ENCODE measurements around the gene KLHL3. TPM values are rescaled to one million over a fixed set of nuclear protein-coding genes. Genes with fewer than 3 reads are reported as not detected.

Gene KLHL3
- total and polyA plus RNA-seq, 2 donors (not counting 3 experiments of a cell fraction or from before 2014, with no cell fraction given), result 8.8 to 13.6 TPM

- Histone ChIP-seq H3K27ac (ENCODE audit: insufficient read depth, low read depth, low read length) (no peak overlapping the region), H4K20me1 (replicated peaks; ENCODE audit: control insufficient read depth, extremely low read depth, insufficient read depth, low read length) (no peaks in the 10 kb centered on the region), H3K9ac (replicated peaks; ENCODE audit: extremely low read depth, insufficient read depth, low read length) (no peak overlapping the region), H3K27me3 (ENCODE audit: control insufficient read depth in 2 of 2, insufficient read depth in 2 of 2, low read length in 2 of 2) (no peaks in the 10 kb centered on the region), H3K9me3 (replicated peaks; ENCODE audit: control insufficient read depth, insufficient read depth, low read length) (no peaks in the 10 kb centered on the region), H3K9me1 (replicated peaks; ENCODE audit: control insufficient read depth, extremely low read depth, insufficient read depth, low read length) (no peaks in the 10 kb centered on the region), H3K4me2 (ENCODE audit: insufficient read depth, low read length) (no peak overlapping the region), H3K4me1 (ENCODE audit: control insufficient read depth, extremely low read depth, insufficient read depth, low read length) (no peaks in the 10 kb centered on the region), H3K4me3 (replicated peaks in 1 of 3; ENCODE audit: insufficient read depth in 1 of 3, low read depth in 1 of 3, low read length in 3 of 3) (no peak overlapping the region), H3K36me3 (ENCODE audit: control insufficient read depth in 2 of 2, extremely low read depth in 1 of 2, insufficient read depth in 2 of 2, low read length in 2 of 2) (peaks cover 0 to 9% of the 10 kb centered on the region in 2 experiments), H3K79me2 (ENCODE audit: control insufficient read depth, insufficient read depth, low read length) (no peaks in the 10 kb centered on the region), H2AFZ (ENCODE audit: low read depth, low read length) (no peak overlapping the region)
- intact Hi-C loops (cut with micrococcal nuclease) (no loop called here), dilution Hi-C loops (cut with MboI; ENCODE audit: extremely low pct_ligation_motif_present, low sequenced_read_pairs) (no loop called here)
- ChIA-PET POLR2A (no interaction called here), CTCF (interaction anchor here (1.3 kb wide), 1 partner anchor 12 kb away, joined by 6 read pairs; no protein-coding TSS in a partner anchor)
- BruUV-seq (replicated peaks), result no TSS peak
- DNase-seq (ENCODE audit: low read depth, low spot score) (no peak), FAIRE-seq (no peak)
- TF ChIP-seq POLR2AphosphoS5 (IDR thresholded peaks at IDR 0.05; ENCODE audit: insufficient read depth, low read depth, low read length), result no peak
- no peak for TF ChIP-seq MYC (IDR thresholded peaks at IDR 0.05; ENCODE audit: low read depth, low read length)
- TF ChIP-seq EZH2 (IDR thresholded peaks at IDR 0.05; ENCODE audit: borderline replicate concordance, low read depth, low read length, severe bottlenecking), result no peak
- no peak for TF ChIP-seq GATA2 (IDR thresholded peaks at IDR 0.05; ENCODE audit: insufficient read depth, insufficient read length, low read depth, low read length)
- TF ChIP-seq JUN (IDR thresholded peaks at IDR 0.05; ENCODE audit: borderline replicate concordance, insufficient read depth, insufficient read length, low read depth), result no peak
- TF ChIP-seq CTCF (IDR thresholded peaks at IDR 0.05; ENCODE audit: extremely low read depth in 1 of 2, insufficient read depth in 1 of 2, low read depth in 1 of 2, low read length in 2 of 2), result no peak
- no peak for TF ChIP-seq FOS (IDR thresholded peaks at IDR 0.05; ENCODE audit: borderline replicate concordance, insufficient read depth, low read length)
- TF ChIP-seq MAX (IDR thresholded peaks at IDR 0.05; ENCODE audit: insufficient read depth, insufficient read length), result no peak
- no peak for TF ChIP-seq POLR2A (IDR thresholded peaks at IDR 0.05; ENCODE audit: low read depth, low read length)
These were observed 87.5 kb downstream of the KLHL3 start for GRCh38 chr5:137648361-137648760.

Measured in endothelial cell of umbilical vein (primary cell).